Measurements from ENCODE around the gene MYO1H. TPM values are rescaled to one million over a fixed set of nuclear protein-coding genes. Genes with fewer than 3 reads are reported as not detected.

MYO1H gene
- total RNA-seq, 1 experiment from 2014 or later: not detected

- H3K4me2 ChIP-seq (ENCODE audit: low read length): no peak overlapping the region
- DNase-seq (ENCODE audit: low read depth, low spot score) (no peak), ATAC-seq (no peak)
- ChIA-PET RAD21 (ENCODE audit: low non-redundant PET in 1 of 2, low total read pairs in 2 of 2, uncharacterized antibody in 2 of 2, unreplicated experiment in 2 of 2) (no interaction called here), POLR2A (no interaction called here), CTCF (no interaction called here)
- no peak for TF ChIP-seq ZBTB33 (IDR thresholded peaks at IDR 0.05; ENCODE audit: extremely low read depth, insufficient replicate concordance, low read length)
- TF ChIP-seq YY1 (IDR thresholded peaks at IDR 0.05; ENCODE audit: extremely low read depth, insufficient replicate concordance, low read depth, low read length): no peak
- no peak for TF ChIP-seq EZH2 (IDR thresholded peaks at IDR 0.05)
- no peak for TF ChIP-seq POLR2A (IDR thresholded peaks at IDR 0.05; ENCODE audit: borderline replicate concordance, extremely low read depth, insufficient read depth, insufficient read length)
- no peak for TF ChIP-seq ZNF274 (IDR thresholded peaks at IDR 0.05; ENCODE audit: low read depth, low read length)
- no peaks in the 10 kb centered on the region for H3K9me2 ChIP-seq (ENCODE audit: insufficient read depth)
- H3K4me1 ChIP-seq (ENCODE audit: control insufficient read depth in 1 of 2, insufficient read depth in 2 of 2, low read length in 2 of 2): peaks cover 4 to 9% of the 10 kb centered on the region in 2 experiments
- H3K27me3 ChIP-seq (ENCODE audit: insufficient read depth, low read length): no peaks in the 10 kb centered on the region
- H2AFZ ChIP-seq (ENCODE audit: low read depth, low read length, poor library complexity, severe bottlenecking): no peak overlapping the region
- H3K27ac ChIP-seq (ENCODE audit: low read depth, low read length): no peak overlapping the region
- intact Hi-C loops (cut with micrococcal nuclease): no loop called here
- peaks cover 8 to 10% of the 10 kb centered on the region in 2 experiments; a peak in 2 of 4 replicates for H3K36me3 ChIP-seq (ENCODE audit: control insufficient read depth in 1 of 2, insufficient read depth in 2 of 2, low read length in 2 of 2)
- H3K79me2 ChIP-seq (ENCODE audit: insufficient read depth, low read length): peaks cover 20% of the 10 kb centered on the region
- BruUV-seq (replicated peaks): no TSS peak
- no peaks in the 10 kb centered on the region for H4K20me1 ChIP-seq (ENCODE audit: insufficient read depth)
- no peak overlapping the region for H3K4me3 ChIP-seq (replicated peaks in 1 of 2; ENCODE audit: low read depth in 1 of 2, low read length in 2 of 2)
- H3K9ac ChIP-seq (ENCODE audit: low read length): no peak overlapping the region
- no peaks in the 10 kb centered on the region for H3K9me3 ChIP-seq (ENCODE audit: control insufficient read depth in 1 of 2, insufficient read depth in 1 of 2, low read depth in 1 of 2, low read length in 2 of 2)
Observed at GRCh38 chr12:109481863-109482262, 134.2 kb downstream of the MYO1H start.

GRCh38 chr12:109482491-109482890, 134.8 kb downstream of the MYO1H start:
- H3K9ac ChIP-seq (ENCODE audit: low read length): no peak overlapping the region
- ChIA-PET RAD21 (ENCODE audit: low non-redundant PET in 1 of 2, low total read pairs in 2 of 2, uncharacterized antibody in 2 of 2, unreplicated experiment in 2 of 2) (no interaction called here), CTCF (no interaction called here), POLR2A (no interaction called here)
- no peaks in the 10 kb centered on the region for H3K9me3 ChIP-seq (ENCODE audit: control insufficient read depth in 1 of 2, insufficient read depth in 1 of 2, low read depth in 1 of 2, low read length in 2 of 2)
- no peak overlapping the region for H2AFZ ChIP-seq (ENCODE audit: low read depth, low read length, poor library complexity, severe bottlenecking)
- TF ChIP-seq SIN3A (IDR thresholded peaks at IDR 0.05; ENCODE audit: low read depth) (no peak), ATF3 (IDR thresholded peaks at IDR 0.05) (no peak), TCF7L2 (IDR thresholded peaks at IDR 0.05; ENCODE audit: borderline replicate concordance, extremely low read depth, insufficient read depth, insufficient read length) (no peak), ZNF274 (IDR thresholded peaks at IDR 0.05; ENCODE audit: low read depth, low read length) (no peak), POLR2A (IDR thresholded peaks at IDR 0.05; ENCODE audit: borderline replicate concordance, extremely low read depth, insufficient read depth, insufficient read length) (no peak), CTCF (IDR thresholded peaks at IDR 0.05 in 2 of 3, conservative IDR thresholded peaks at IDR 0.05 in 1 of 3; ENCODE audit: borderline replicate concordance in 1 of 3, insufficient read depth in 1 of 3, low read depth in 2 of 3, low read length in 2 of 3) (no peak), CEBPB (IDR thresholded peaks at IDR 0.05; ENCODE audit: low read depth) (no peak), SRF (IDR thresholded peaks at IDR 0.05; ENCODE audit: low read depth) (no peak), EGR1 (IDR thresholded peaks at IDR 0.05; ENCODE audit: low read depth) (no peak), YY1 (IDR thresholded peaks at IDR 0.05; ENCODE audit: extremely low read depth, insufficient replicate concordance, low read depth, low read length) (no peak), POLR2AphosphoS5 (IDR thresholded peaks at IDR 0.05; ENCODE audit: low read depth, low read length) (no peak), ELF1 (IDR thresholded peaks at IDR 0.05; ENCODE audit: borderline replicate concordance, low read depth) (no peak), CBX3 (IDR thresholded peaks at IDR 0.05; ENCODE audit: low read depth) (no peak), JUND (IDR thresholded peaks at IDR 0.05) (no peak)
- H3K27ac ChIP-seq (ENCODE audit: low read depth, low read length): no peak overlapping the region
- peaks cover 17% of the 10 kb centered on the region for H3K79me2 ChIP-seq (ENCODE audit: insufficient read depth, low read length)
- H4K20me1 ChIP-seq (ENCODE audit: insufficient read depth): no peaks in the 10 kb centered on the region
- no peaks in the 10 kb centered on the region for H3K27me3 ChIP-seq (ENCODE audit: insufficient read depth, low read length)
- peaks cover 4 to 9% of the 10 kb centered on the region in 2 experiments for H3K4me1 ChIP-seq (ENCODE audit: control insufficient read depth in 1 of 2, insufficient read depth in 2 of 2, low read length in 2 of 2)
- BruUV-seq (replicated peaks): no TSS peak
- ATAC-seq (no peak), DNase-seq (ENCODE audit: low read depth, low spot score) (no peak)
- no peaks in the 10 kb centered on the region for H3K9me2 ChIP-seq (ENCODE audit: insufficient read depth)
- H3K36me3 ChIP-seq (ENCODE audit: control insufficient read depth in 1 of 2, insufficient read depth in 2 of 2, low read length in 2 of 2): peaks cover 13 to 14% of the 10 kb centered on the region in 2 experiments
- no peak overlapping the region for H3K4me2 ChIP-seq (ENCODE audit: low read length)
- no peak overlapping the region for H3K4me3 ChIP-seq (replicated peaks in 1 of 2; ENCODE audit: low read depth in 1 of 2, low read length in 2 of 2)
- intact Hi-C loops (cut with micrococcal nuclease): no loop called here

Measured in HCT116 (cell line).